ENCODE data around the gene KLRB1.
"Not testable (repeated sequence)": the region's sequence is repeated elsewhere in the genome, so short reads cannot be mapped to it uniquely, and the experiment has no call there.

KLRB1 gene

GRCh38 chr12:9619411-9620179 lies 11.9 kb upstream of the KLRB1 start:
- DNase-seq (ENCODE audit: low read depth): no peak

DNA sequence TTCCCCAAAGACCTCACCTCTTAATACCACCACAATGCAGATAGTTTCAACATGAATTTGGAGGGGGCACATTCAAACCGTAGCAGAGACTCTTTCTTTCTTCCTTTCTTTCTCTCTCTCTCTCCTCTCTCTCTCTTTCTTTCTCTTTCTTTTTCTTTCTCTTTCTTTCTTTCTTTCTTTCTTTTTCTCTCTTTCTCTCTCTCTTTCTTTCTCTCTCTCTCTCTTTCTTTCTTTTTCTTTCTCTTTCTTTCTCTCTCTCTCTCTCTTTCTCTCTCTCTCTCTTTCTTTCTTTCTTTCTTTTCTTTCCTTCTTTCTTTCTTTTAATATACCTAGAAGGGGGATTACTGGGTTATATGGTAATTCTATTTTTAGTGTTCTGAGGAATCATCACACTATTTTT lies 11.2 kb upstream of the KLRB1 start:
- DNase-seq (ENCODE audit: low read depth): not testable (repeated sequence)

GRCh38 chr12:9617124-9617523 lies 9.4 kb upstream of the KLRB1 start:
- DNase-seq (ENCODE audit: low read depth): no peak

- no peak for DNase-seq (ENCODE audit: low read depth)
Observed at GRCh38 chr12:9615420-9616136, 7.9 kb upstream of the KLRB1 start.

DNA sequence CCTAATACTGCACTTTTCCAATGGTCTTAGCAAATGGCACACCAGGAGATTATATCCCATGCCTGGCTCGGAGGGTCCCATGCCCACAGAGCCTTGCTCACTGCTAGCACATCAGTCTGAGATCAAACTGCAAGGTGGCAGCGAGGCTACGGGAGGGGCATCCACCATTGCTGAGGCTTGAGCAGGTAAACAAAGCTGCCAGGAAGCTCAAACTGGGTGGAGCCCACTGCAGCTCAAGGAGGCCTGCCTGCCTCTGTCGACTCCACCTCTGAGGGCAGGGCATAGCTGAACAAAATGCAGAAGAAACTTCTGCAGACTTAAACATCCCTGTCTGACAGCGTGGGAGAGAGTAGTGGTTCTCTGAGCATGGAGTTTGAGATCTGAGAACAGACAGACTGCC lies 2.9 kb upstream of the KLRB1 start:
- DNase-seq (ENCODE audit: low read depth): not testable (repeated sequence)

DNA sequence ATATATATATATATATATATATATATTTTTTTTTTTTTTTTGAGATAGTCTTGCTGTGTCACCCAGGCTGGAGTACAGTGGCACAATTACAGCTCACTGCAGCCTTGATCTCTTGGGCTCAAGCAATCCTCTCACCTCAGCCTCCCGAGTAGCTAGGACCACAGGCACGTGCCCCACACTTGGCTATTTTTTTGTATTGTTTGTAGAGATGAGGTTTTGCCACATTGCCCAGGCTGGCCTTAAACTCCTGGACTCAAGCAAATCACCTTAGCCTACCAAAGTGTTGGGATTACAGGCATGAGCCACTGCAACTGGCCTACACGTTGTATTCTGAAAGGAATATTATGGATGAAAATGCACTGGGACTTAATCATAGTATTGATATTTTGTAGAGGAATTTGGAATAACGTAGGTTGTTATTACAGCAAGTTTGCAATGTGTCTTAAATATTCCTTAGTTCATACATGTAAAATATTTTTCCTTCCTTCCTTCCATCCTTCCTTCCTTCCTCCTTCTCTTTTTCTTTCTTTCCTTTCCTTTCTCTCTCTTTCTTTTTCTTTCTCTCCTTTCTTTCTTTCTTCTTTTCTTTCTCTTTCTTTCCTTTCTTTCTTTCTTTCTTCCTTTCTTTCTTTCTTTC lies 862 bp downstream of the KLRB1 start:
- DNase-seq (ENCODE audit: low read depth): no peak

DNA sequence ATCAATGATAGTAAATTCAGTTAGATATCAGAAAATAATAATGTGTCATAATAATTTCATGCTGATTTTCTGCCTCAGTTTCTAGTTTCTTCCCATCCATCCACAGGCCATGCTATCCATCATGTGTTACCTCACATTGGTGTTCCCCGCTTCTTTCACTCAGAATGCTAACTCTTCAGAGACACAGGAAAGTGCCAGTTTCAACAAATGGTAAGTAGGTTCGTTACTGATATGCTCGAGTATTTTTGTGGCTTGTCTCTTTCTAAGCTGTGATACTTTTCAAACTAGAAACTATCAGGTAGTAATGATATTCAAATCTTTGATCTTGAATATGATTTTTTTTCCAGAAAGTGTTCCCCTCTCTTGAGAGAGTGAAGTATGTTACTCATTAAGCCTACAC lies 1.5 kb downstream of the KLRB1 start:
- no peak for DNase-seq (ENCODE audit: low read depth)

DNA sequence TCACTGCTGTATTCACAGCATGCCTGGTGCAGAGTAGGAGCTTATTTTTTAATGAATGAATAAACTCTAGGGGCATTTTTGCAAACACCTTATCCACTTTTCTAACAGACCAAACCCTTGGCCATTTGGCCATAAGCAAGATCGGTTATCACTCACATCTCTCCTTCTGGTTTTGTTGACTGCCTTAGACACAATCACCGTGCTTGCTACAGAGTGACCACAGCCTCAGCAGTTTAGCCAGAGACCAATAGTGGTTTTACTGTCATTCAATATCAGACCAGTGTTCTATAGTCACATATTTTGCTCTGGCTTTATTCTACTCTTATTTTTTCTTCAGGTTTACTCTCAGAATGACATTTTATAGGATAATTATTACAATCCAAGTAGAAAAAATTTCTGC lies 2.2 kb downstream of the KLRB1 start:
- no peak for DNase-seq (ENCODE audit: low read depth)

DNA sequence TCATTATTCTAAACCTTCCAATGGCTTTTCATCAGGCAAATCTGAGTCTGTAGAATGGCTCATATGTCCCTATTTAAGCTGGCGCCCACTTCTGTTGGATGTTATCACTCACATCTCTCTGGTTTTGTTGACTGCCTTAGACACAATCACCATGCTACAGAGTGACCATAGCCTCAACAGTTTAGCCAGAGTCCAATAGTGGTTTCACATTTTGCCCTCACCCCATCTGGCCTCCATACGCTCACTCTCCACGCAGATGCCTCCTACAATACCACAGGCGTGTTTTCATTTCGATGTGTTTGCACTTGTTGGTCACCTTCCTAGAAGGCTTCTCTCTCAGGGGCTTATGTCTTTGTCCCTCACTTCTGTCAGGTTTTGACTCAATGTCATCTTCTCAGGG lies 3.4 kb downstream of the KLRB1 start:
- no peak for DNase-seq (ENCODE audit: low read depth)

DNA sequence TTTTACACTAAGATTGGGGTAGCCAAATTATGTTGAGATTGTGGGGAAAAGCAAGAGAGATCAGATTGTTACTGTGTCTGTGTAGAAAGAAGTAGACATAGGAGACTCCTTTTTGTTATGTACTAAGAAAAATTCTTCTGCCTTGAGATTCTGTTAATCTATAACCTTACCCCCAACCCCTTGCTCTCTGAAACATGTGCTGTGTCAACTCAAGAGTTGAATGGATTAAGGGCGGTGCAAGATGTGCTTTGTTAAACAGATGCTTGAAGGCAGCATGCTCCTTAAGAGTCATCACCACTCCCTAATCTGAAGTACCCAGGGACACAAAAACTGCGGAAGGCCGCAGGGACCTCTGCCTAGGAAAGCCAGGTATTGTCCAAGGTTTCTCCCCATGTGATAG lies 7.3 kb downstream of the KLRB1 start:
- not testable (repeated sequence) for DNase-seq (ENCODE audit: low read depth)

- no peak for DNase-seq (ENCODE audit: low read depth)
Observed at GRCh38 chr12:9598363-9598762, 9.4 kb downstream of the KLRB1 start.

DNA sequence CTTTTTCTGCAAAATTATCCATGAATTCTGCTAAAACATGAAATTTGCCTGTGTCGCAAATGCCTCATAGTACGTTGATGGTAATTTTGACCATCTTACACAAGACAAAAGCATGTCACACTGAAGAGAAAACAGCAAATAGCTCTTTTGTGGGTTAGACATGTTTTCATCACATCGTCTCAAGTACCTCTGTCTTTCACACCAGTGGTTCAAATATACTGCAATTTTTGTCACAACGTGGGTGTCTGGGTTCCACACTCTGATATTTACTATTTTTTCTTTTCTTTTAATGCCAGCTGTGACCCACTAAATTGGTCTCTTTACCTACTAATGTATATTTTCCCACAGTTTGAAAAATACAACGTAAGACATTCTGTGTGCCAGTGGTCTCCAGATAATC lies 10.4 kb downstream of the KLRB1 start:
- no peak for DNase-seq (ENCODE audit: low read depth)

- DNase-seq (ENCODE audit: low read depth): no peak
Observed at GRCh38 chr12:9590441-9590840, 17.3 kb downstream of the KLRB1 start.

GRCh38 chr12:9588749-9589148 lies 19.0 kb downstream of the KLRB1 start:
- no peak for DNase-seq (ENCODE audit: low read depth)

GRCh38 chr12:9587987-9588600 lies 19.6 kb downstream of the KLRB1 start:
- DNase-seq (ENCODE audit: low read depth): no peak

DNA sequence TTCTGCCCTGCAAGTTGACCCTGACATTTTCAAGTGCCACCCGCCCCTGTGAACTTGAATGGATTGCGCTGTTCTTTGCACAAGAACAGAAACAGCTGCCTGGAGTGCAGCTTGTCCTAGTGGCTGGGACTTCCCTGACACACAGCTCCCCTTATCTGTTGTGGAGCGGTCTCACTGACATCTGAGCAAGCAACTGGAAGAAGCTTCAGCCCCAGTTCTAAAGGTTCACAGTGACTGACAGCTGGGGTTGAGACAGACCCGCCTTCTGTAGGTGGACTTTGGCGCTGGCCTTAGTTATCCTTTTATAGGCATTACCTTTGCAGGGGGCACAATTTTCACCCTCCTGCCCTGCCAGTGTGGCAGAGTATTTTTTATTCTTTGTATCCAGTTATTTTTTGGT lies 30.0 kb downstream of the KLRB1 start:
- not testable (repeated sequence) for DNase-seq (ENCODE audit: low read depth)

DNA sequence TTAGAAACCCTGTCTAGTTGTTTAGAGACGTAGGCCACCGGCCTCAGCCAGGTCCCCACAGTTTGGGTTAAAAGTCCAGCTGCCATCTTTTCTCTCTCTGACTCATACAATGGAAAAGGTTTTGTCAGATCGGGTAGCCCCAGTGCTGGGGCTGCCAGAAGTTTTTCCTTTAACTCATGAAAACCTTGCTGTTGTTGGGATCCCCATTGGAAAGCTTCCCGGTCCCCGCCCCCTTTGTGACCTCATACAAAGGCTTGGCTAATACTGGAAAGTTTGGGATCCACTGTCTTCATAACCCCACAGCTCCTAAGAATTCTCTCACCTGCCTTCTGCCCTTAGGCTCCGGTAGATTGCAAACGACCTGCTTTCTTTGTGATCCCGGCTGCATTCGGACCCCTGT lies 40.6 kb downstream of the KLRB1 start:
- DNase-seq (ENCODE audit: low read depth): not testable (repeated sequence)

DNA sequence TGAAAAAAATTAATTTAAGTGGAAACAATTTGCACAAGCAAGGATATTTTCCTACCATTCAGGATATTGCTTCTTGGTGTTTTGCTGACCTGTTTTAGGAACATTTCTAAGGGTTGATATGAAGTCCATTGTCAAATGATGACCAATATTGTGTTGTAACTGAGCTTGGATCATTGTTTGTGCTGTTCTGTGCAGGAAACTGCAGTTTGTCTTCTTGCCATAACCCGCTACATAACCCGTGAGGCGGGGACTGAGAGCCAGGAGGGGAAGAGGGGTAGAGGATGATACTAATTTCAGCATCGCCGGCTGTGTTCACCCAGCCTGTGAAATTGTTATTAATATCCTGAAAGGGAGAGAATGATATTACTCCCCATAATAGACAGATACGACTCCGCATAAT lies 41.6 kb downstream of the KLRB1 start:
- DNase-seq (ENCODE audit: low read depth): not testable (repeated sequence)

DNA sequence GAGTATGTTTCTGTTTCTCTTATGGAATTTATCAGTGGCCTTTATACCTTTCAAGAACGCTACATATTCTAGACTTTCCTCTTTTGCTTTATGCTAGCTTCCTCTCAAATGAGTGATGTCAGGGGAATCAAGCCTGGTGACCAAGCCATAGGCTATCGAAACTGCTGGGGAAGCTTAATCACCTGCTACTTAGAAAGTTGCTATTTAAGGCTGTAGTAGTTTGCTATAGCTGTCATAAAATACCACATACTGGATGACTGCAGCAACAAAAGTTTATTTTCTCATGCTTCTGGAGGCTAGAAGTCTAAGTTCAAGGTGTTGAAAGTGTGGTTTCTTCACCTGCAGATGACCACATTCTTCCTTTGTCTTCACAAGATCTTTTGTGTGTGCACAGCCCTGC lies 43.3 kb downstream of the KLRB1 start:
- not testable (repeated sequence) for DNase-seq (ENCODE audit: low read depth)

DNA sequence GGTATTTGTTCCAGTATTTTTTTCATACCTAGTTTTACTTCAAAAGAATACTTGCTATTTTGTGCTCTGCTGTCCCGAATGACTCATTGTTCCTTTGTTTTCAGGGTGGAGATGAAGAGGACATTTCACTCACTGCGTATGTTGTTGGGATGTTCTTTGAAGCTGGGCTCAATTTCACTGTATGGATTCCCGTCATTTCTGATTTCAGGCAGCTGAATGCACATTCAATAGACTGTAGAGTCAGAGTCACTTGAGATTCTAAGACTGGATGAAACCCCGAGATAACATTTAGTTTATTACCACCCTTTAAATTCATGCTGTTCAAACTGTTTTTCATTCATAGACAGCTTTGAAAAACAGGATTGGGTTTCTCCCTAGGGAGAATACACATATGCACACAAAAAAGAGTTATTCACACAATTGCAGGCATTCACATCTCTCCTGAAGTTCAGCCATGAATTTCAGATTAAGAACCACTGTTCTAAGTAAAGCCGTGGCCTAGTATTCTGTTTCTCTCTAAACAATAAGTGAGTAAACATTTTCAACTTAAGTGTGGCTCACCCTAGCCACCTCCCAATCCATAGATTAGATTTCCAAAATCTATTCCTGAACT lies 44.8 kb downstream of the KLRB1 start:
- DNase-seq (ENCODE audit: low read depth): not testable (repeated sequence)

- DNase-seq (ENCODE audit: low read depth): not testable (repeated sequence)
Observed at GRCh38 chr12:9545489-9545888, 62.2 kb downstream of the KLRB1 start.

Data from activated T-cell treated with anti-CD3 and anti-CD28 coated beads for 1 hour (primary cell).